ENCODE measurements around the gene NRP1.

DNA sequence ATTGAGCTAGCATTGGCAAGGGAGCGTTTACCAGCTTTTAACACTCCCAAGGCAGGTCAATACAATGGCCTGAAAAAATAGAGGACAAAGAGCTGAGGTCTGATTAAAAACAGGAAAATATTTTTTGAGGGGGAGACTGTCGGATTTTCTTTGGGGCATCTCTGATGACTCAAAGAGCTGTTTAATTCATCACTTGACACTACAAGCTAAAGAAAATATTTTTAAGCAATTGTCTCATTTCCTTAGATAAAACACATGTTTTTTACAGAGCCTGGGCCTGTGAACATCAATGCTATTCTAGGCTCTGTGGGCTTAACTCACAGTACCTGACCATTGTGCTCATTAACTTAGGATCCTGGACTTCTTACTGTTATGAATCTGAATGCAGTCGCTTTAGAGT is 100.8 kb downstream of the NRP1 start:
- TF ChIP-seq, protein P1, sequence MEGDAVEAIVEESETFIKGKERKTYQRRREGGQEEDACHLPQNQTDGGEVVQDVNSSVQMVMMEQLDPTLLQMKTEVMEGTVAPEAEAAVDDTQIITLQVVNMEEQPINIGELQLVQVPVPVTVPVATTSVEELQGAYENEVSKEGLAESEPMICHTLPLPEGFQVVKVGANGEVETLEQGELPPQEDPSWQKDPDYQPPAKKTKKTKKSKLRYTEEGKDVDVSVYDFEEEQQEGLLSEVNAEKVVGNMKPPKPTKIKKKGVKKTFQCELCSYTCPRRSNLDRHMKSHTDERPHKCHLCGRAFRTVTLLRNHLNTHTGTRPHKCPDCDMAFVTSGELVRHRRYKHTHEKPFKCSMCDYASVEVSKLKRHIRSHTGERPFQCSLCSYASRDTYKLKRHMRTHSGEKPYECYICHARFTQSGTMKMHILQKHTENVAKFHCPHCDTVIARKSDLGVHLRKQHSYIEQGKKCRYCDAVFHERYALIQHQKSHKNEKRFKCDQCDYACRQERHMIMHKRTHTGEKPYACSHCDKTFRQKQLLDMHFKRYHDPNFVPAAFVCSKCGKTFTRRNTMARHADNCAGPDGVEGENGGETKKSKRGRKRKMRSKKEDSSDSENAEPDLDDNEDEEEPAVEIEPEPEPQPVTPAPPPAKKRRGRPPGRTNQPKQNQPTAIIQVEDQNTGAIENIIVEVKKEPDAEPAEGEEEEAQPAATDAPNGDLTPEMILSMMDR (IDR thresholded peaks at IDR 0.05) = no peak
- no peak for TF ChIP-seq POLR2AphosphoS5 (IDR thresholded peaks at IDR 0.05)
